Breast epithelium (tissue), 3 donors: Measurements from ENCODE around the gene MLLT6.

Experiments
- CTCF ChIP-seq, 3 donors: fragments of 450-650 bp; IDR thresholded peaks; one replicate each; pipeline ENCODE4 v1.5.1; 2016 to 2017; ENCODE audit warnings: antibody characterized with exemption in 3 of 3, mild to moderate bottlenecking in 3 of 3, moderate library complexity in 3 of 3
- POLR2A ChIP-seq: fragments of 450-650 bp; IDR thresholded peaks from one replicate; pipeline ENCODE4 v1.6.1; 2016; ENCODE audit warnings: antibody characterized with exemption, mild to moderate bottlenecking, moderate library complexity
- POLR2AphosphoS5 ChIP-seq, 3 donors: sonication (generic); formaldehyde crosslinking; IDR thresholded peaks; one replicate each; pipeline ENCODE4 v1.6.1; 2017; ENCODE audit warnings: antibody characterized with exemption in 3 of 3

DNA sequence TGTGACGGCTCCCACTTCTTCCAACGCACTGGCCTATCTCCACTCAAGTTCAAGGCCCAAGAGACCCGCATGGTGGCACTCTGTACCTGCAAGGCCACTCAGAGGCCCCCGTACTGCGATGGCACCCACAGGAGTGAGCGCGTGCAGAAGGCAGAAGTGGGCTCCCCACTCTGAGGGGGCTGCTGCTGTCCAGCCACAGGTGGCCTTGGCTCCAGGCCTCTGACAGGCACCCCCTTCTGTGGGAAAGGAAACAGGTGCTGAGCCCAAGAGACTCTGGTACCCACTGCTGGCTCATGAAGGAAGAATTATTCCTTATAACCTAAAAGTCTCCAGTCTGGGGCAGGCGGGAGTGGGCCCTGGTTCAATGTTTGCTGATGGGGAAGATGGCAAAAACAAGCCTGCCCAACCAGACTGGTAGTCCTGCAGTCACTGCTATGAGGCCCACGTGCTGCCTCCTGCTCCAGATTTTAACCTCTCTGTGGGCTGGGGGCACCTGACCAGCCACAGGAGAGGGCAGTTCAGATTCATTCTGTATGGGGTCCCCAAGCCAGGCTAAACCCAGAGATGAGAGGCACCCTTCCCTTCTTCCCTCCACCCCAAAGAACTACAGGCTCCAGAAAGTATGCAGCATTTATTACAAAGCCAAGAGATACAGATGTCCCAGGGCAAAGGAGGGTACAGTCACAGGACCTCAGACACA is 28.4 kb downstream of the MLLT6 start:
- TF ChIP-seq CTCF (IDR thresholded peaks at IDR 0.05) = no peak
- no peak for TF ChIP-seq POLR2AphosphoS5 (IDR thresholded peaks at IDR 0.05)
- no peak for TF ChIP-seq POLR2A
